ENCODE measurements around the gene ZNF611.

- TF ChIP-seq CTBP1 (IDR thresholded peaks at IDR 0.05; ENCODE audit: borderline replicate concordance) (no peak), SP1 (IDR thresholded peaks at IDR 0.05) (no peak), FOXK2 (IDR thresholded peaks at IDR 0.05) (no peak), FOXM1 (IDR thresholded peaks at IDR 0.05; ENCODE audit: borderline replicate concordance) (no peak), SUZ12 (IDR thresholded peaks at IDR 0.05) (no peak), BHLHE40 (IDR thresholded peaks at IDR 0.05; ENCODE audit: borderline replicate concordance) (no peak), HDGF (IDR thresholded peaks at IDR 0.05; ENCODE audit: borderline replicate concordance) (no peak), FOXA1 (IDR thresholded peaks at IDR 0.05) (no peak)
- TF ChIP-seq, protein P1, sequence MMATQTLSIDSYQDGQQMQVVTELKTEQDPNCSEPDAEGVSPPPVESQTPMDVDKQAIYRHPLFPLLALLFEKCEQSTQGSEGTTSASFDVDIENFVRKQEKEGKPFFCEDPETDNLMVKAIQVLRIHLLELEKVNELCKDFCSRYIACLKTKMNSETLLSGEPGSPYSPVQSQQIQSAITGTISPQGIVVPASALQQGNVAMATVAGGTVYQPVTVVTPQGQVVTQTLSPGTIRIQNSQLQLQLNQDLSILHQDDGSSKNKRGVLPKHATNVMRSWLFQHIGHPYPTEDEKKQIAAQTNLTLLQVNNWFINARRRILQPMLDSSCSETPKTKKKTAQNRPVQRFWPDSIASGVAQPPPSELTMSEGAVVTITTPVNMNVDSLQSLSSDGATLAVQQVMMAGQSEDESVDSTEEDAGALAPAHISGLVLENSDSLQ (IDR thresholded peaks at IDR 0.05): no peak
Observed at GRCh38 chr19:52685811-52686210, 49.0 kb downstream of the ZNF611 start.

Measured in HEK293T (cell line).